ENCODE data around the gene RNASE11.
"Not testable (repeated sequence)": the region's sequence is repeated elsewhere in the genome, so short reads cannot be mapped to it uniquely, and the experiment has no call there.

The RNASE11 gene

DNA sequence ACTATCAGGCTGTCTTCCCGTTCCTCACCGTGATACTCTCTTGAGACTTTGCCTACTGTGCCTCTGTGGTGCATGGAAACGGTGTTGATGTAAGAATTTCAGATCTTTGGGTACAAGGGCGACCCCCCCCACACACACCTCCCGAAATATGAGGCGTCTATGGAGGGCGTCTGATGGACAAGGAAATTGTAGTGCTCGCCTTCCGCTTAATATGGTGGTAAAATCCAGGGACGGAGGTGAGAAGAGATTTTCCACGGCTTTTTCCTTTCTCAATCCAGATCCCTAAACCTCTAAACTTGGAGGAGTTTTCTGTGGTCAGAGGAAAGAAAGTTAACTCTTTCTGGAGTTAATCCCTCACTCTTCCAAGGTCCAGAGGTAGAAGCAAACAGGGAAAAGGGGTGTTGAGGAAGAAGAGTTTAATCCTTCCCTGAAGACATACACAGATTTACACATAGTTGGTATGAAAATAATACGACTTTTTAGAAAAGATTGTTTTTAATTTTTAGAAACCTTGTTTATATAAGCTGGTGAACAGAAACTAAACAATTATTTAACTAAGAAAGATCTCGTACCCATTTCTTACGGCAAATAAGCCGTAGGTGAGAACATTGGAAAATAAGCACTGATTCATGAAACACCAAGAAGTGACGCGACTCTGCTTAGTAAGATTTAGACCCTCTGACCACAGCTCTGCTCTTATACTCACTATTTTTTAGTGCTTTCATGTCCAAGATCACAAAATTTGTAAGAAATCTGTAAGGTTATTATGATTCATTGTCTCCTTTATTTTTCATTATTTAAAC is 26.4 kb upstream of the RNASE11 start:
- no peak for DNase-seq (ENCODE audit: low read depth in 2 of 2)

DNA sequence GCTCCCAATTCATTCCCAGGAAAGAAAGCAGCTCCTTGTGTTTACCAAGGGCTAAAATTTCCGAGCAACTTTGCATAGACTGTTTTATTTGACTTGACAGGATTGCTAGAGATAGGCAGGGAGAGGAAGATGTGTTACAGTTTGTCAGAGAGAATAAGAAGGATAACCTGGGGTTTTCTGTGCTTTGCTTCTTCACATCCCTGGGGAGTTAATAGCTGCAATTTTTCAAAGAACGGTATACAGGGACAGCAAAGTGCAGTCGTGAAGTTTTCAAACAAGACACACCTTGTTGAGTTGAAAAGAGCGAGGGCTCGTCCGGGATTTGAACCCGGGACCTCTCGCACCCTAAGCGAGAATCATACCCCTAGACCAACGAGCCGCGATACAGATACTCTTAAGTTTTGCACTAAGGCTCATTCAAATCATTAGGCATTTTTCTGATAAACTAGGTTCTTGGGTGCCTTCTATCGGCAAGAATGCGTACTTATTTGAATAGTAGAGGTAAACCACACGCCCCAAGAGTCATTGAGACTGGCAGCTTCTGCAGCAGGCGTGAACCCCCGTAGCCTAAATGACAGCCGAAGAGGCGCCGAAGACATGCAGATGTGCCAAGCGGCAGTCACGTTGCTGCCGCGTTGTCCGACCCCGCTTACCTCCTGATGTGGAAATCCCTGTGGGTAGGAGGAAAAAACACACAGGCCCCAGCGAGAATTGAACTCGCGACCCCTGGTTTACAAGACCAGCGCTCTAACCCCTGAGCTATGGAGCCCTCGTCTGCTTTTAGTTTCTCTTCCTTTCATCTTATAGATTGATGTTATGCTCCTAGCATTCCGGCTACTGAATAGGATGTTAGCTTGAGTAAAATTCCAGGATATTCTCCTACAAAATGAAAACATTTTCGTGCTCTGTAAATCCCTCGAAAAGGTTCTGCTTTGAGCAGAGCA is 25.6 kb upstream of the RNASE11 start:
- DNase-seq (ENCODE audit: low read depth in 2 of 2): peak; percentile 95 to 96

DNA sequence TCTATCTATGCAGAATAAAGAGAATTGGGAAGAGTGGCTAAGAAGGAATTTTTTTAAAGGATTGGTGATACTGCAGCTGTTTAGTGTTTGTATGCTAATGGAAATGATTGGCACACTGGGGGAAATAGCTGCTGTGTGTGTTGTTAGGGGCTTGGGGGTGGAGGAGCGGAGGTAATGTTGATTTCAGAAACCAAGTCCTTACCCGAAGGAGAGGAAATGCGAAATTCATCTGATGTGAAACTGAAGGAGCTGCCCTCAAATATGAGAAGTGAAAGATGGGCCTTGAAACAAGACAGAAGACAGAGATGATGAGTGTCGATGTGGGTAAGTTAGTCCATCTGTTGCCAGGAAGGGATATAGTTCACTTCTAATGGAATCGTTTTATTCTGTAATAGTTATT is 24.6 kb upstream of the RNASE11 start:
- DNase-seq (ENCODE audit: low read depth in 2 of 2): no peak

DNA sequence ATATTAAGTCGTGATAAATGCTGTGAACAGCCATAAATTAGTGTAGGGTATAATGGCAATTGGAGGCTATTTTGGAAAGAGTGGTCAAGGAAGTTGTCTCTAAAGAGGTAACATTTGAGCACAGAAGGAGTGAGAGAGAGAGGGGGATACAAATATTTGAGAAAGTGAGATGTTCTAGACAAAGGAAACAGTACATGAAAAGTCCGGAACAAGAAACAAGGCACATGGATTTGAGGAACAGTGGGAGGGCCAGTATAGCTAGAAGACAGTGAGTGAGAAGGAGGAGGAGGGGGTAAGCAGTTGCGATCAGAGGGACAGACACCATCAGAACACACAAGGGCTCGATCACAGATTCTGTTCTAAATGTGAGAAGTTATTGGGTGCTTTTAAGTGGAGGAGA is 23.5 kb upstream of the RNASE11 start:
- no peak for DNase-seq (ENCODE audit: low read depth in 2 of 2)

DNA sequence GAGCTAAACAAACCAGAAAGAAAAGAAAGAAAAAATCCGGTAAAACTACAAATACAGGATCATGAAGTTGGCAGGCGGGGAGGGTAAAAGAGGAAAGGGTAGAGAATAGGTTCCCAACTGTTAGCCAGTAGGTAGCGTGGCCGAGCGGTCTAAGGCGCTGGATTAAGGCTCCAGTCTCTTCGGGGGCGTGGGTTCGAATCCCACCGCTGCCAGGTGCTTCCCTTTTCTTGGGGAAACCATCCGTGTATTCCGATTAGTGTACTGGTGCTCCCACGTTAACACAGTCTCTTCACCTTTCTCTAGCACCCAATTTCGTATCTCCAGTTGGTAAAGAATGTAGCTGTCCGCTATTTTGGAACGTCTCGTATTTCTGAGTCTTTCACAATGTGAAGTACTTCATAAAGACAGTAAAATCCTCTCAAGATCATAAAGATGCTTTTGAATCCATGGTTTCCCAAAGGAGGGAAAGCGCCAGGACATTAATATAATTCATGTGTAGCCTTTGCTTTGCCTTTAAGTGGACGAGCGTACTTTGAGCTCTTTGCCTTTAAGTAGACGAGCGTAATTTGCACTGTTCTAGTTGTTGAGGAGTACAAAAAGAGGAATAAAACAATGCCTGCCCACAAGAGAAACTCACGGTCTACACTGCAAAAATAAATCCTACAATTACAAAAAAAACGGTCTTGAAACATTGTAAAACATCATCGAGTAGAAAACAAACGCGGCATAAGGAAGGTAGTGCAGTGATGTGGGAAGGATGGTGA is 22.4 kb upstream of the RNASE11 start:
- DNase-seq (ENCODE audit: low read depth in 2 of 2): peak in 1 of 2 experiments; percentile 61

DNA sequence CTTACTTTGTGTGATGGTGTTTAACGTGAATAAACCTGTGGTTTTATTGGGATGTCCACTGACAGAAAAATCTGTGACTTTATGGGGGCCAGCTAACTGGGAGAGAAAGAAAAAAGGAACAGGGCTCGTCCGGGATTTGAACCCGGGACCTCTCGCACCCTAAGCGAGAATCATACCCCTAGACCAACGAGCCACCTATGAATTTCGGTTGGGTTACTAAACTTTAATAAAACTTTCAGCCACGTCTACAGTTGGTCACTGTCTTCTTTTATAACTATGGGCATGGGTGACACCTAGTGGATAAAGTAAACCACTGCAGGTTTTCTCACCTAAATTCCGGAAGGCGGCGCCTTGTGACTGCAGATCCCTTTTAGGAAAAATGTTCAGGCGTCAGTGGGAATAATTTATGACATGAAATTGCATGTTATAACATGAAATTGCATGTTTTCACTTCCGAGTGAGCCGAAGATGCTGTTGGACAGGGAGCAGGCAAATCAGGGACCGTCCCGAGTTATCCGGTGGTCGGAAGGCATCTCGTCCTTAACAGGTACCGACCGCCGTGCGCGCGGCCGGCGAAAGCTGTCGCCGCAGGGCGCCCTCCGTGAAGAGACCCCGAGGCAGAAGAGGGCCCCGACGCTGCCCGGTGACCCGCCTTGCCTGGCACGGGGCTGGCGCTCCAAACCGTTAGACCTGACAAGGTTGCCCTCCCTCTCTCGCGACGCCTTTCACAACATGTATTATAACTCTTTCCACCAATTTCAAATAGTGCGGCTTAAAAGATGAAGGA is 21.6 kb upstream of the RNASE11 start:
- peak; percentile 69 to 70 for DNase-seq (ENCODE audit: low read depth in 2 of 2)

DNA sequence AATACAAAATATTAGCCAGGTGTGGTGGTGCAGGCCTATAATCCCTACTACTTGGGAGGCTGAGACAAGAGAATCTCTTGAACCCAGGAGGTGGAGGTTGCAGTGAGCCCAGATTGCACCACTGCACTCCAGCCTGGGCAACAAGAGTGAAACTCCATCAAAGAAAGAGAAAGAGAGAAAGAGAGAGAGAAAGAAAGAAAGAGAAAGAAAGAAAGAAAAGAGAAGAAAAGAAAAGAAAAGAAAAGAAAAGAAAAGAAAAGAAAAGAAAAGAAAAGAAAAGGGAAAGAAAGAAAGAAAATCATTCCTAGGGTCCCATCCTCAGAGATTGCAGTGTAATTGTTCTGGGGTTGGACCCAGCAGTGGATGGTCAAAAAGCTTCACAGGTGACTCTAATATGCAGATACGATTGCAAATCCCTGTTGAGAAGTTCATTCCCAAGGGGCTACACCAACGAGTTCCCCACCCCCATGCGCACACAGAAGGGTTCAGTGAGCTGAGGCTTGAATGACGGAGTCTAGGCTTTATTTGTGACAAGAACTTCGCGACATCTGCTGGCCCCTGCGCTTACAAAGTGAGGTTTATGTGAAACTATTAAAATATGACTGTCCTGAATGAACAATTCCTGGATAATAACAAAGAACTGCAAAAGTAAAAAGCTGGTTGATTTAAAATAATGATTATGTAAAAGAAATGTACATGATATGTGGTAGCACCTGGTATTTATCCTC is 20.7 kb upstream of the RNASE11 start:
- DNase-seq (ENCODE audit: low read depth in 2 of 2): no peak

DNA sequence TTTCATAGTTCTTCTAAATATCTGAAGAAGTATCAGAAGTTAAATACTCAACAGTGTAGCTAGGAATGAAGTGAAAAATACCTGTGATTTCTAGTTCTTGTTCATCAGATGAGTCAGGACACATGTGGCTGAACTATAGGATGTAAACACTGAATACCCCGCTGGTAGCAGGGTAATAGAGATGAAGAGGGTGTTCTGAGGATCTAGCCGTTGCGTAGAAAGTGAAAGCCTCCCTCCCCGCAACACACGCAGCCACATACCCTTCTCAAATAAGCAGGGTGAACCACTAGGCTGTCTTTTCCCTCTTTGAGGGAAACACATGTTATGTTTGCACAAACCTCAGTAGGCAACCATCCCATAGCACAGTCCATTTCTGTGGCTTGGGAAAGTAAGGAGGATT is 19.8 kb upstream of the RNASE11 start:
- DNase-seq (ENCODE audit: low read depth in 2 of 2): no peak

DNA sequence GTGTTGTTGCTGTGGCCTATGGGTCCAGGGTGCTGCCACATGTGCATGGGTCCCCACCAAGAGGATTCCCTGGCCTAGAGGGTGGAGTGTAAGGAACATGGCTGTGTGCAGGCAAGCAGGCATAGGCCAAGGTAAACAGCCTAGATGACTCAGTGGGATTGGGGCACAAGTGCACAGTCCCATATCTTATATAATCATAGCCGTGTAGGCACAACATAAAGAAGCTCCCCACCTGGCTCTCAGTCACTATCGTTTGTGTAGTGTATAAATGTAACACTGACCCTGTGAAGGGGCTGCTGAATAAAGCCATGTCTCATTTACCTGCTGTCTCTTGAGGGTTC is 19.1 kb upstream of the RNASE11 start:
- DNase-seq (ENCODE audit: low read depth in 2 of 2): no peak

DNA sequence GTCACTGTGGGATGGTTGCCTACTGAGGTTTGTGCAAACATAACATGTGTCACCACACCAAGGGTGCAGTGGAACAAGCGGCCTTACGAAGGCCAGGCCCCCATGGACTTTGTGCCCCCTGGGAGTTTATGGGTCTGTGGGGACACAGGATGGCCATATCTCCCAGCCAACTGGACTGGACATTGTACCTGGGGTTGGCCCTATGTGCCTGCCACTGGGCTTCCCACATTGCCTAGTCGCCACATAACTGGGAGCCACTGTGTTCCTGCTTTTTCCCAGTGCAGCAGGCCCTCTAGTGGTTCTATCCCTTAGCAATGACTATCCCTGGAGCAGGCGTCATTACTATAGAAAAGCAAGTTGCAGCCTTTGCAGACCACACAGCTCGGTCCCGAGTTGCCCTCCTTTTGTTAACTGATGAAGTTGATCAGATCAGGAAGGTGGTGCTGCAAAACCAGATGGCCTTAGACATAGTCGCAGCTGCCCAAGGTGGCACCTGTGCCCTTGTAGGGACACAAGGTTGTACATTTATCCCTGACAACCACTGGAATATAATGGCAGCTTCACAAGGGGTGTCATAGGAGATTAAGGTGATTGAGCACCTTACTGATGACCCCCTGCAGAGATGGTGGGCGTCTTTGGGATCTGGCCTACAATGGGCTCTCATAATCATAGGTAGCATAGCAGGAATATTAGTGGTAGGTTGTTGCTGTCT is 18.5 kb upstream of the RNASE11 start:
- no peak for DNase-seq (ENCODE audit: low read depth in 2 of 2)

DNA sequence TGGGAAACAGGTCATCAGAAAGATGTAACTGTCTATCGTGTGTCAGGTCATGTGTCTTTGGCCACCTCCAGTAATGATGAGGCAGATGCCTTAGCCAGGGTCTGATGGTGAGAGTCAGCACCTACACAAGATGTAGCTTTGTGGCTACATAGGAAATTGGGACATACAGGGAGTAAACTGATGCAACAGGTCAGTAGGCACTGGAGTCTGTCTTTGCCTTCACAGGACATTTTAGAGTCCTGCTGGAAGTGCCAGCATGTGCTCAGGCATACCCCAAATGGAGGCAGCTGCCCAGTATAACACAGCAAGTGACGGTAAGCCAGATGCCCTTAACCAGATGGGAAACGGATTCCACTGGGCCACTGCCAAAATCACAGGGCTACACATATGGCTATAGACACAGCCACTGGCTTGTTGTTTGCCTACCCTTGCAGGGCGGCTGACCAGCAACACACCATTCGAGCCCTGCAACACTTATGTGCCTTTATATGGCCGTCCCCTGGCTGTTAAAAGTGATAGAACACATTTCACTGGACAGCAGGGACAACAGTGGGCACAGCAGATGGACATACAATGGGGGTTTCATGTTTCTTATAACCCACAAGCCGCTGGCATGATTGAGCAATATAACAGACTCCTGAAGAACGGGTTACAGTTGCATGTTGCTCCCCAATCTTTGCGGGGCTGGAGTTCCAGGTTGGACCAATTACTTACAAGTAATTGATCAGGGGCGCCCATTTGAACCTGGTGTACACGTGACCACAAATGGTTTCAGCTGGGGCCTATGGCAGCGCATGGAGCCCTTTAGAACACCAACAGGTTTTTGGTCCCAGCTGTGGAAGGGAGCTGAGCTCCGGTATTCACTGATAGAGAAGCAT is 16.3 kb upstream of the RNASE11 start:
- DNase-seq (ENCODE audit: low read depth in 2 of 2): no peak

DNA sequence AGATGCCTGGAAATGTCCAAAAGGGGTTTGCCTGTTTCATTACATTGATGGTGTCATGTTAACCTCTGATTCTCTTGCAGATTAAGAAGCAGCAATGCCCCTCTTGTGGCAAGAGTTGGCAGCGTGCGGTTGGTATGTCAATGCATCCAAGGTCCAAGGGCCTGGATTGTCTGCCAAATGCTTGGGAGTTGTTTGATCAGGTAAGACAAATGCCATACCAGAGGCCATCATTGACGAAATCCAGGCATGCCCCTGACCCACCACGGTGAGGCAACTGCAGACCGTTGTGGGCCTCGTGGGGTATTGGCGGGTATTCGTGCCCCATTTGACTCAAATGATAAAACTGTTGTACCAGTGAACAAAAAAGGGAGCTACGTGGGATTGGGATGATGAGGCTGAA is 14.8 kb upstream of the RNASE11 start:
- no peak for DNase-seq (ENCODE audit: low read depth in 2 of 2)

DNA sequence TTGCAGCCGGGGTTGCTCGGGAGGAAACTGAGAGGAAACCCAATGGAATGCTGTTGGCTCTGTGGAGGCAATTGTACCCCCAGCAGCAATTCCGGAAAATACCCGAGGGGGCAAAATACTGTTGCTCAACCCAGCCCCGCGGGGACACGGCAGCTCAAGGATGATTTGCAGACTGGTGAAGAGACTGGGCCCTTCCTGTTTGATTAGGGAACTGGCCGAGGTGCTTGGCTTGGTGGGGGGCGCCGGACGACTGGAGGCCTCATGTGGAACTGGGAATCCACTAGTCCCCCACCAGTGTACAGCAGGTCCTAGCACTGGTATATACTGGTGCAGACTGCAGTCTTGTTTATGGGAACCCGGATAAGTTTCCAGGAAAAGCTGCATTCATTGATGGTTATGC is 13.7 kb upstream of the RNASE11 start:
- no peak for DNase-seq (ENCODE audit: low read depth in 2 of 2)

DNA sequence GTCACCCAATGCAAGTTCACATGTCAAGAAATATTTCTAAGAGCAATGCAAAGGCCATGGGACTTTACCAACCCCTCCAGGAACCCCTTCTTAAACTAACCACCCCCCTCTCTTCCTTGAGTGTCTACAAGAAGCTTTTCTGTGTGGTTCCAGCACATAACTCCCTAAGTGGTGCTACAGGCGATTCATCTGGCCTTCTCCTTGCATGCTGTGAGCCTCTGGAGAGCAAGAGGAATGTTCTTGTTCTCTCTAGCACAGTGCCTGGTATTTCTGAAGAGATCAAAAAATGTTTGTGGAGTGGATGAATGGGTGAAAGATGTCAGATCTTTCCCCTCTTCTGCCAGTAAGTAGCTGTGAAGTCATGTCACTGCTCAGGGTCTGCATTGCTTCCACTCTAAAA is 9.3 kb upstream of the RNASE11 start:
- no peak for DNase-seq (ENCODE audit: low read depth in 2 of 2)

DNA sequence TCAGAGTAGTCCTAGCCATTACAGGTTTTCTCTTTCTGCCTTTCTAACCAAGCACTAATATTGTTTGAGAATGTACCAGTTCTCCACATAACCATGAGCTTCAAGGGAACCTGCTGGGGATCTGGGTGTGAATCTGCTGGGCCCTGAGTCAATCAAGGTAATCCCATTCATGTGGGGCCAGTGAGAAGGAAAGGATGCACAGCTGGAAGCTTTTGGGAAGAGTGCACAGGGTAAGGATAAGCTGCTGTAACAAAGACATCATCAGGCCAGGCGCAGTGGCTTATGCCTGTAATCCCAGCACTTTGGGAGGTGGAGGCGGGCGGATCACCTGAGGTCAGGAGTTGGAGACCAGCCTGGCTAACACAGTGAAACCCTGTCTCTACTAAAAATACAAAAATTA is 7.9 kb upstream of the RNASE11 start:
- not testable (repeated sequence) for DNase-seq (ENCODE audit: low read depth in 2 of 2)

DNA sequence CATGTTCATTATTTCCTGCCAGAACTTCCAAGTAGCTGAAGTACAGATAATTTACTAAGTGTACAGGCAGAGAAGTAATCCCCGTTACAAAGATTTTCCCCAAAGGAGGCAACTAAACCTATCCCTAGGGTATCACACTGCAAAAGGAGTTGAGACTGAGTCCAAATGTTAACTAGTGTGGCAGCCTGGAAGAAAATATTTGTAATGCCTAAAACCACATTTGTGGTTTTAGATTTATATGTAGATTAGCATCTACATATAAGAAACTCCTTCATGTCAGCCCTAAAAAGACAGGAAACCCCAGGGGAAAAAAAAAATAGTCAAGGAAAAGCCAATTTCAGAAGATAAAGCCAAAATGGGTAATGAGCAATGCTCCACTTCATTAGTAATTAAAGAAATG is 4.8 kb upstream of the RNASE11 start:
- DNase-seq (ENCODE audit: low read depth in 2 of 2): no peak

DNA sequence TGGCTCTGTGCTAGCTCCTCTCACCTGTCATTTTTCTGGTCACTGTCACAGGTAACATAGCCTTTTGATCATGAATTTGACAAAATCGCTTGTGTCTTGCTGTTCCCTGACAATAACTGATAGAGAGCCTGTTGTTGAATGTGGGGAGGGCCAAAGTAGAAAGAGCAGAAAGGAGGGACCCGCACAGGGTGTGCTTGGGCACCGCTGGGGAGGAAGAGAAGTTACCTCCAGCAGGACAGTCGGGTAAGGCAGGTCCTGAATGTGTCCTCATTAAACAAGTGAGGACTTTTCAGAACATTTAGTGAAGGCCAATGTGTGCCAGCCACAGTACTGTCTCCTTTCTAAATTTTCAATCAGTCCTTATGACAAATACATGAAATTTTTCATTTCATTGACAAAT is 3.4 kb upstream of the RNASE11 start, which contains the start of gene RNASE12:
Gene RNASE12, minus strand, starts transcription at position 142 of the 400 bp plus-strand sequence. CDS start 653 bp downstream, outside the sequence.
- DNase-seq (ENCODE audit: low read depth in 2 of 2): no peak

DNA sequence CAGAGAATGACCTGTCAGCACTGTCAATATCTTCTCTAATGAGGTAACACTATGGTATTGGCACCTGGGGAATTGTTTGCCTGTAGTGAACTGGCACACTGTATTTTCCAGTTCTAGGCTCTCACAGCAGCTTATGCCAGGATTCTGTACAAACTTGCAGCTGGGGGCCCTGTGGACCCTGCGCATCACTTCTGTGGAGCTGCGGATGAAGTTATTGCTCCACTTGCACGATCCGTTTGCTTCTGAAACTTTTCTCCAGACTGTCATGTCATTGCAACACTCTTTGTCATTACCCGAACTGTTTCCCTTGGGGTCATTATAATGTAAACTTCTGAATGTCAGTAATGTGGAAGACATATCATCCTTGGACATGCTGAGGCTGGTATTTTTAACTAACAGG is 3.9 kb downstream of the RNASE11 start:
- no peak for DNase-seq (ENCODE audit: low read depth in 2 of 2)

DNA sequence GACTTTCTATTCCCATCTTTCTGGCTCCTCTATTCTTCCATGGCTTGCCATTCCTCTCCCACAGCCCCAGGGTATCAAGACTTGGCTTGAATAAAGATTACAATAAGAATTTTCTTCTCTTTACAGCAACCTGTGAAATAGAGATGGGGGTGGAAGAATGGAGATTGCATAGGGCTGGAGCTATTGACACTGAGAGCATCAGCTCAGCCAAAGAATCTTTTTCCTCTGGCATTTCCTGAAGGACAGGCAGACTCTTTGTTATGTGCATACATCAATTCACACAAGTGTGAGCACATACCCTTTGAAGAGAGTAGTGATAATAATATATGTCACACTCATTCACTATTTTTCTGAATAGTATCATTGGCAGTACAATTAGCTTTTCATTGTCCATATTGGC is 4.7 kb downstream of the RNASE11 start:
- DNase-seq (ENCODE audit: low read depth in 2 of 2): no peak

All from fibroblast of skin of left biceps (primary cell).